Fibroblast of lung (primary cell): ENCODE data around the gene FBXL12. TPM values are rescaled to one million over a fixed set of nuclear protein-coding genes. Genes with fewer than 3 reads are reported as not detected.

Experiments
- DNase-seq, 2 donors: peaks; one replicate each; pipeline versions ENCODE4 v3.0.0 to v3.0.0-alpha.2; 2010; ENCODE audit warnings: low read depth in 2 of 2
- H2AFZ ChIP-seq: 2 replicates; pipeline ENCODE4 v1.5.1; 2012; ENCODE audit warnings: low read length, control low read depth, inconsistent platforms
- H3K27ac ChIP-seq: 2 replicates; pipeline ENCODE4 v1.5.1; 2011; ENCODE audit warnings: low read length, control low read depth; ENCODE audit not compliant: insufficient read depth
- H3K27me3 ChIP-seq: 2 replicates; pipeline ENCODE4 v1.5.1; 2011; ENCODE audit warnings: mild to moderate bottlenecking, low read length; ENCODE audit not compliant: control insufficient read depth, insufficient read depth
- H3K36me3 ChIP-seq: 2 replicates; pipeline ENCODE4 v1.5.1; 2011; ENCODE audit warnings: low read length; ENCODE audit not compliant: control insufficient read depth, insufficient read depth
- H3K4me1 ChIP-seq: 2 replicates; pipeline ENCODE4 v1.5.1; 2011; ENCODE audit warnings: low read length; ENCODE audit not compliant: control insufficient read depth, insufficient read depth; ENCODE audit errors: extremely low read depth
- H3K4me2 ChIP-seq: 2 replicates; pipeline ENCODE4 v1.5.1; 2011; ENCODE audit warnings: low read length, control low read depth; ENCODE audit not compliant: insufficient read depth; ENCODE audit errors: extremely low read depth
- H3K4me3 ChIP-seq, 4 experiments: fragments of 200-600 bp in 1 of 4; sonication (generic) in 1 of 4; replicated peaks in 1 of 4; 2 replicates each; pipeline ENCODE4 v1.5.1; 2011 to 2016; ENCODE audit warnings: low read length in 4 of 4, low read depth in 3 of 4, mild to moderate bottlenecking in 3 of 4, control low read depth in 2 of 4, inconsistent platforms in 1 of 4, mixed read lengths in 1 of 4; ENCODE audit not compliant: insufficient read depth in 1 of 4; ENCODE audit errors: control extremely low read depth in 1 of 4
- H3K79me2 ChIP-seq: 2 replicates; pipeline ENCODE4 v1.5.1; 2012; ENCODE audit warnings: mild to moderate bottlenecking, low read length, inconsistent platforms; ENCODE audit not compliant: control insufficient read depth, insufficient read depth
- H3K9ac ChIP-seq: 2 replicates; pipeline ENCODE4 v1.5.1; 2011; ENCODE audit warnings: mild to moderate bottlenecking, low read length, control low read depth; ENCODE audit not compliant: insufficient read depth
- H3K9me3 ChIP-seq: 2 replicates; pipeline ENCODE4 v1.5.1; 2012; ENCODE audit warnings: low read depth, low read length; ENCODE audit not compliant: control insufficient read depth, insufficient read depth
- H4K20me1 ChIP-seq: 2 replicates; pipeline ENCODE4 v1.5.1; 2011; ENCODE audit warnings: low read length; ENCODE audit not compliant: control insufficient read depth, insufficient read depth; ENCODE audit errors: extremely low read depth
- EZH2 ChIP-seq: IDR thresholded peaks from 2 replicates; pipeline ENCODE4 v1.5.1; 2012; ENCODE audit warnings: low read length, control low read depth, mild to moderate bottlenecking; ENCODE audit errors: missing control alignments
- polyA minus RNA-seq: library from RNA; depleted of rRNA, polyadenylated mRNA; stranded (reverse); fragments of >200 nt; gene quantifications from 2 replicates; pipeline ENCODE4 v1.2.3, GENCODE V29; 2011; ENCODE audit warnings: low replicate concordance
- polyA plus RNA-seq, 2 donors: library from polyadenylated mRNA; depleted of rRNA in 1 of 2; stranded (reverse) in 1 of 2; unstranded in 1 of 2; fragments of >200 nt; gene quantifications; 2 replicates each; pipeline ENCODE4 v1.2.1, GENCODE V29; 2011 to 2012; ENCODE audit warnings: missing spikeins in 1 of 2
- total RNA-seq: library from RNA; depleted of rRNA; stranded (reverse); fragments of >200 nt; gene quantifications from 2 replicates; pipeline ENCODE4 v1.2.1, GENCODE V29; 2014
- TF ChIP-seq, protein P1 (sequence below), 2 donors: IDR thresholded peaks in 1 of 2; conservative IDR thresholded peaks in 1 of 2; 1 replicate in 1 of 2; 2 replicates in 1 of 2; pipeline ENCODE4 v1.5.1; 2011 to 2012; ENCODE audit warnings: low read length in 2 of 2, control low read depth in 1 of 2, inconsistent platforms in 1 of 2, low read depth in 1 of 2, mild to moderate bottlenecking in 1 of 2

The FBXL12 gene
- total RNA-seq: 13.9 and 23.1 TPM in 2 replicates
- polyA plus RNA-seq: 20.3 and 20.7 TPM in 2 replicates
- polyA plus RNA-seq (2012): 22.1 and 23.2 TPM in 2 replicates
- 16.3 and 17.5 TPM in 2 replicates for polyA minus RNA-seq

GRCh38 chr19:9818734-9819595 lies at the start of gene FBXL12:
Gene FBXL12, minus strand, starts transcription at chr19:9819079. Its CDS starts 266 bp downstream, at chr19:9818813.
- Histone ChIP-seq H3K9ac (peak within 1 kb of the TSS; percentile 99), H3K27ac (peak within 1 kb of the TSS; percentile 98), H4K20me1 (no peaks in the 10 kb centered on the region), H3K36me3 (no peaks in the 10 kb centered on the region), H3K4me1 (no peaks in the 10 kb centered on the region), H3K27me3 (no peaks in the 10 kb centered on the region), H3K79me2 (peaks cover 29% of the 10 kb centered on the region), H3K4me2 (peak within 1 kb of the TSS; percentile 97), H2AFZ (peak within 1 kb of the TSS; percentile 89), H3K9me3 (no peaks in the 10 kb centered on the region), H3K4me3 (peak within 1 kb of the TSS; percentile 96 to 100 (median 98))
- TF ChIP-seq, protein P1, sequence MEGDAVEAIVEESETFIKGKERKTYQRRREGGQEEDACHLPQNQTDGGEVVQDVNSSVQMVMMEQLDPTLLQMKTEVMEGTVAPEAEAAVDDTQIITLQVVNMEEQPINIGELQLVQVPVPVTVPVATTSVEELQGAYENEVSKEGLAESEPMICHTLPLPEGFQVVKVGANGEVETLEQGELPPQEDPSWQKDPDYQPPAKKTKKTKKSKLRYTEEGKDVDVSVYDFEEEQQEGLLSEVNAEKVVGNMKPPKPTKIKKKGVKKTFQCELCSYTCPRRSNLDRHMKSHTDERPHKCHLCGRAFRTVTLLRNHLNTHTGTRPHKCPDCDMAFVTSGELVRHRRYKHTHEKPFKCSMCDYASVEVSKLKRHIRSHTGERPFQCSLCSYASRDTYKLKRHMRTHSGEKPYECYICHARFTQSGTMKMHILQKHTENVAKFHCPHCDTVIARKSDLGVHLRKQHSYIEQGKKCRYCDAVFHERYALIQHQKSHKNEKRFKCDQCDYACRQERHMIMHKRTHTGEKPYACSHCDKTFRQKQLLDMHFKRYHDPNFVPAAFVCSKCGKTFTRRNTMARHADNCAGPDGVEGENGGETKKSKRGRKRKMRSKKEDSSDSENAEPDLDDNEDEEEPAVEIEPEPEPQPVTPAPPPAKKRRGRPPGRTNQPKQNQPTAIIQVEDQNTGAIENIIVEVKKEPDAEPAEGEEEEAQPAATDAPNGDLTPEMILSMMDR (conservative IDR thresholded peaks at IDR 0.05 in 1 of 2, IDR thresholded peaks at IDR 0.05 in 1 of 2; ENCODE audit: low read depth in 1 of 2, low read length in 2 of 2): no peak
- no peak for TF ChIP-seq EZH2
- DNase-seq: peak; percentile 98 to 100

DNA sequence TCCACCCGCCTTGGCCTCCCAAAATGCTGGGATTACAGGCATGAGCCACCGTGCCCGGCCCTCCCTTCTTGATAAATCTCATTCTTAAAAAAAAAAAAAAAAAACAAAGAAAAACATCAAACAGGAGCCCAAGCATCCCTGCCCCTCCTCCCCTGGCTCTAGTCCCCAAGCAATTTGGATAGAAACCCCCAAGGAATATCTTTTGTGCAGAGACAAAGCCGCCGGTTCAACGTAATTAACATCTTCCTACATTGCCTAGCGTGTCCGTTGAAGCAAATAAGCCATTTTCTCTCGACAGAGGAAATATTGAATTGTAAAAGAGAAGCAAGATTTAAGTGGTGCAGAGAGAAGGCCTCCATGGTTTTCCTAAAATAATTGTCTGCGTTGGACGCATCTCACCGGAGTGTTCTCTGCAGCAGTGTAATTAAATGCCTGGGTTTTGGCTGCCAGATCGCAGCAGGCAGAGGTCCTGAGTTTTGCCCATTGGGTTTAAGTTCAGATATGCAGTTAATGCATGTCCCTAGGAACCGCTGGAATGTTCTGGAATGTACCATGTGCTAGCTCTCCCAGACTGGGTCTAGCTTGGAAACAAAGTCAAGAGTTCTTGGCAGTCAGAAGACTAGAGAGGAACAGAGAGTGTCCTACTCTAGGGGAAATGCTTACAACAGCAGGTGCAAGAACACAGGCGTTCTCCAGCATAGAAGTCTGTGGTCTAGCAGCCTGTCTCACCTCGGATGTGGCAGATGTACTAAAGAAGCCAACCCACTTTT lies 47.0 kb upstream of the FBXL12 start:
- H4K20me1 ChIP-seq: no peaks in the 10 kb centered on the region
- DNase-seq: no peak
- H3K9me3 ChIP-seq: no peaks in the 10 kb centered on the region
- TF ChIP-seq, protein P1 (conservative IDR thresholded peaks at IDR 0.05 in 1 of 2, IDR thresholded peaks at IDR 0.05 in 1 of 2; ENCODE audit: low read depth in 1 of 2, low read length in 2 of 2): no peak
- no peak for TF ChIP-seq EZH2
- H2AFZ ChIP-seq: no peak overlapping the region
- H3K9ac ChIP-seq: no peak overlapping the region
- H3K27ac ChIP-seq: no peak overlapping the region
- H3K4me1 ChIP-seq: no peaks in the 10 kb centered on the region
- H3K27me3 ChIP-seq: no peaks in the 10 kb centered on the region
- no peaks in the 10 kb centered on the region for H3K79me2 ChIP-seq
- H3K36me3 ChIP-seq: no peaks in the 10 kb centered on the region
- no peak overlapping the region for H3K4me3 ChIP-seq
- H3K4me2 ChIP-seq: no peak overlapping the region

DNA sequence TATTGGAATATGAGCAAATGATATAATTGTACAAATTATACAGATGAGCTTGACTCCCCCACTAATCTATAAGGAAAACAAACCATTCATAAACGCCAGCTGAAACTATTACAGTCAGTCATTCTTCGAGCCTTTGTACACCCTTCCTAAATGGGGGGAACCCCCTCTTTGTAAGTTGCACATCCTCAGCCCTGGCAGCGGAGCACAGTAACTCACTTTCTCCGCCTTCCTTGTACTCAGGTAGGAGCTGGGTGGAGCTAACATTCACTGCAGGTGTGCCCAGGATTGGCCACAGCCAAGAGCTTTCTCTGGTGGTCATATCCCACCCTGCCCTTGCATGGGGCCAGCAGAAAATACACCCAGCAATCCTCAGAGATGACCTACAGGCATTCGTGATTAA lies 44.9 kb upstream of the FBXL12 start:
- no peaks in the 10 kb centered on the region for H3K9me3 ChIP-seq
- H3K36me3 ChIP-seq: no peaks in the 10 kb centered on the region
- H3K4me1 ChIP-seq: no peaks in the 10 kb centered on the region
- H3K4me2 ChIP-seq: no peak overlapping the region
- no peak for DNase-seq
- no peak overlapping the region for H3K27ac ChIP-seq
- H2AFZ ChIP-seq: no peak overlapping the region
- no peak overlapping the region for H3K4me3 ChIP-seq
- TF ChIP-seq, protein P1 (conservative IDR thresholded peaks at IDR 0.05 in 1 of 2, IDR thresholded peaks at IDR 0.05 in 1 of 2; ENCODE audit: low read depth in 1 of 2, low read length in 2 of 2): no peak
- TF ChIP-seq EZH2: no peak
- H3K27me3 ChIP-seq: no peaks in the 10 kb centered on the region
- H3K79me2 ChIP-seq: no peaks in the 10 kb centered on the region
- no peaks in the 10 kb centered on the region for H4K20me1 ChIP-seq
- no peak overlapping the region for H3K9ac ChIP-seq
